Immature natural killer cell (primary cell): ENCODE measurements around the gene GIMAP4. TPM values are rescaled to one million over a fixed set of nuclear protein-coding genes. Genes with fewer than 3 reads are reported as not detected.
"Not testable (repeated sequence)": the region's sequence is repeated elsewhere in the genome, so short reads cannot be mapped to it uniquely, and the experiment has no call there.

Experiments
- DNase-seq, 3 donors: peaks; one replicate each; pipeline ENCODE4 v3.0.0; 2022; ENCODE audit warnings: mixed read lengths in 1 of 3
- H3K27ac Mint-ChIP-seq, 6 donors: one replicate each; pipeline ENCODE4 v1.8.0; 2020; ENCODE audit warnings: mixed read lengths in 6 of 6, mild to moderate bottlenecking in 5 of 6, inconsistent platforms in 4 of 6, moderate library complexity in 3 of 6
- H3K27me3 Mint-ChIP-seq, 3 donors: one replicate each; pipeline ENCODE4 v1.8.0; 2020 to 2021; ENCODE audit warnings: low read depth in 3 of 3, mild to moderate bottlenecking in 3 of 3, mixed read lengths in 3 of 3, moderate library complexity in 3 of 3, inconsistent platforms in 1 of 3
- H3K36me3 Mint-ChIP-seq, 3 donors: one replicate each; pipeline ENCODE4 v1.8.0; 2020; ENCODE audit warnings: mixed read lengths in 3 of 3, inconsistent platforms in 2 of 3, mild to moderate bottlenecking in 2 of 3
- H3K4me1 Mint-ChIP-seq, 2 donors: one replicate each; pipeline ENCODE4 v1.8.0; 2020; ENCODE audit warnings: inconsistent platforms in 2 of 2, mild to moderate bottlenecking in 2 of 2, mixed read lengths in 2 of 2, moderate library complexity in 1 of 2
- H3K4me3 Mint-ChIP-seq, 5 donors: one replicate each; pipeline ENCODE4 v1.8.0; 2020; ENCODE audit warnings: mild to moderate bottlenecking in 5 of 5, mixed read lengths in 5 of 5, inconsistent platforms in 3 of 5, moderate library complexity in 3 of 5
- H3K9me3 Mint-ChIP-seq, 6 donors: one replicate each; pipeline ENCODE4 v1.8.0; 2020; ENCODE audit warnings: mild to moderate bottlenecking in 6 of 6, mixed read lengths in 6 of 6, inconsistent platforms in 4 of 6, moderate library complexity in 3 of 6
- polyA plus RNA-seq, 3 donors: library from polyadenylated mRNA; unstranded; fragments of 300-500 nt; fragmentation: Illumina TruSeq; gene quantifications; one replicate each; pipeline ENCODE4 v1.2.3, GENCODE V29; 2021

The GIMAP4 gene
- 100 to 1,000 TPM; 158 to 420 (median 392) TPM for polyA plus RNA-seq

GRCh38 chr7:150567169-150567568 is at the start of gene GIMAP4:
GIMAP4 (plus strand) TSS chr7:150567390; CDS start chr7:150569902, 2,512 bp downstream.
- Mint-ChIP-seq H3K4me3 (peak within 1 kb of the TSS; percentile 96 to 99 (median 98)), H3K27me3 (peaks cover 3 to 8% (median 7%) of the 10 kb centered on the region in 3 donors), H3K36me3 (peaks cover 37 to 58% (median 45%) of the 10 kb centered on the region in 3 donors), H3K9me3 (peaks cover 10 to 66% (median 47%) of the 10 kb centered on the region in 6 donors), H3K27ac (peak within 1 kb of the TSS; percentile 88 to 98 (median 94)), H3K4me1 (peaks cover 76 to 92% of the 10 kb centered on the region in 2 donors)
- peak in 1 of 3 donors; percentile 36 for DNase-seq

- peaks cover 64 to 72% (median 71%) of the 10 kb centered on the region in 3 donors for H3K36me3 Mint-ChIP-seq
- peaks cover 32 to 60% of the 10 kb centered on the region in 2 donors for H3K4me1 Mint-ChIP-seq
- DNase-seq: no peak
- H3K9me3 Mint-ChIP-seq: peaks cover 7 to 39% (median 35%) of the 10 kb centered on the region in 6 donors
- H3K4me3 Mint-ChIP-seq: peak overlapping the region; percentile 99 to 100 (median 100)
- H3K27ac Mint-ChIP-seq: peak overlapping the region; percentile 91 to 98 (median 94)
- H3K27me3 Mint-ChIP-seq: peaks cover 4 to 9% (median 5%) of the 10 kb centered on the region in 3 donors
These were observed 47.9 kb upstream of the GIMAP4 start for GRCh38 chr7:150519310-150519709.

GRCh38 chr7:150520145-150520544 is 47.0 kb upstream of the GIMAP4 start:
- peak in 1 of 3 donors; percentile 7 for DNase-seq
- Mint-ChIP-seq H3K27ac (peak overlapping the region; percentile 86 to 97 (median 94)), H3K4me3 (peak overlapping the region; percentile 99 to 100 (median 100)), H3K4me1 (peaks cover 32 to 65% of the 10 kb centered on the region in 2 donors), H3K36me3 (peaks cover 64 to 77% (median 77%) of the 10 kb centered on the region in 3 donors), H3K27me3 (peaks cover 4 to 6% (median 5%) of the 10 kb centered on the region in 3 donors), H3K9me3 (peaks cover 11 to 48% (median 42%) of the 10 kb centered on the region in 6 donors)

DNA sequence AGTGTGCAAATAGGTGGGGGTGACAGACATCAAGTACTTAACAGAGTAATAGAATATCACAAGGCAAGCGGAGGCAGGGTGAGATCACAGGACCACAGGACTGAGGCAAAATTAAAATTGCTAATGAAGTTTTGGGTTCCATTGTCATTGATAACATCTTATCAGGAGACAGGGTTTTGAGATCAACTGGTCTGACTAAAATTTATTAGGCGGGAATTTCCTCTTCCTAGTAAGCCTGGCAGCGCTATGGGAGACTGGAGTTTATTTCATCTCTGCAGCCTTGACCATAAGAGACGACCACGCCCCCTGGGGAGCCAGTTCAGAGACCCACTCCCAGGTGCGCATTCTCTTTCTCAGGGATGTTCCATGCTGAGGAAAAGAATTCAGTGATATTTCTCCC is 44.3 kb upstream of the GIMAP4 start:
- Mint-ChIP-seq H3K9me3 (peaks cover 24 to 70% (median 63%) of the 10 kb centered on the region in 6 donors), H3K27ac (peak overlapping the region in 5 of 6 donors; percentile 33 to 68 (median 61)), H3K36me3 (peaks cover 67 to 87% (median 84%) of the 10 kb centered on the region in 3 donors), H3K4me3 (peak overlapping the region in 4 of 5 donors; percentile 11 to 49 (median 28)), H3K4me1 (peaks cover 32 to 85% of the 10 kb centered on the region in 2 donors)
- not testable (repeated sequence) for H3K27me3 Mint-ChIP-seq, DNase-seq

DNA sequence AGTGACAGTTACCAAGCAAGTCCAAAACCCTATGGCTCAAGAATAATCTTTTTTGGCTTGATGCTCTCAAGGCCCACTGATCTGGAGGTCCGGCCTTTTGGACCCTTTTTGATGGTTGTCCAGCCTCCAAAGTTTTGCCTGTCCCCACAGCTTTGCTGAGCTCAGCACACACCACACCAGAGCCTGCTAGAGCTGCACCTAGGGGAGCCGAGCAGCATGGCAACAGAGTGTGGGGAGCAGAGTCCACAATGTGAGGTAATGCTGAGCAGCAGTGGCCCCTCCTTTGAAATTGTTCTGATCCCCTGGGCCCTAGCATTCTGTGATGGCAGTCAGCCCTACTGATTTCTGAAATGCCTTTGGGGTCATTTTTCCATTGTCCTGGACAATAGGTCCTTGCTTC is 43.2 kb upstream of the GIMAP4 start:
- peak overlapping the region in 5 of 6 donors; percentile 13 to 85 (median 42) for H3K27ac Mint-ChIP-seq
- peaks cover 32 to 81% of the 10 kb centered on the region in 2 donors for H3K4me1 Mint-ChIP-seq
- no peak overlapping the region for H3K4me3 Mint-ChIP-seq
- H3K9me3 Mint-ChIP-seq: peaks cover 28 to 81% (median 74%) of the 10 kb centered on the region in 6 donors
- H3K27me3 Mint-ChIP-seq: peaks cover 4 to 7% (median 6%) of the 10 kb centered on the region in 3 donors
- H3K36me3 Mint-ChIP-seq: peaks cover 63 to 87% (median 84%) of the 10 kb centered on the region in 3 donors
- no peak for DNase-seq

DNA sequence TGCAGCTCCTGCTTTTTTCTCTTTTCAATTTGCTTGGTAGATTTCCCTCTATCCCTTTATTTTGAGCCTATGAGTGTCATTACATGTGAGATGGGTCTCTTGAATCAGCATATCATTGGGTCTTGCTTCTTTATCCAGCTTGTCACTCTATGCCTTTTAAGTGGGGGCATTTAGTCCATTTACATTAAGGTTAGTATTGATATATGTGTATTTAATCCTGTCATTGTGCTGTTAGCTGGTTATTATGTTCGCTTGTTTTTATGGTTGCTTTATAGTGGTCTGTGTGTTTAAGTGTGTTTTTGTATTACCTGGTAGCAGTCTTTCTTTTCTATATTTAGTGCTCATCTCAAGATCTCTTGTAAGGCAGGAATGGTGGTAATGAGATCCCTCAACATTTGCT is 35.5 kb upstream of the GIMAP4 start:
- Mint-ChIP-seq H3K27me3 (peaks cover 0 to 7% (median 3%) of the 10 kb centered on the region in 3 donors), H3K4me3 (no peak overlapping the region), H3K27ac (no peak overlapping the region), H3K9me3 (peaks cover 23 to 70% (median 61%) of the 10 kb centered on the region in 6 donors), H3K36me3 (peaks cover 41 to 49% (median 48%) of the 10 kb centered on the region in 3 donors), H3K4me1 (peaks cover 9 to 26% of the 10 kb centered on the region in 2 donors)
- DNase-seq: no peak

DNA sequence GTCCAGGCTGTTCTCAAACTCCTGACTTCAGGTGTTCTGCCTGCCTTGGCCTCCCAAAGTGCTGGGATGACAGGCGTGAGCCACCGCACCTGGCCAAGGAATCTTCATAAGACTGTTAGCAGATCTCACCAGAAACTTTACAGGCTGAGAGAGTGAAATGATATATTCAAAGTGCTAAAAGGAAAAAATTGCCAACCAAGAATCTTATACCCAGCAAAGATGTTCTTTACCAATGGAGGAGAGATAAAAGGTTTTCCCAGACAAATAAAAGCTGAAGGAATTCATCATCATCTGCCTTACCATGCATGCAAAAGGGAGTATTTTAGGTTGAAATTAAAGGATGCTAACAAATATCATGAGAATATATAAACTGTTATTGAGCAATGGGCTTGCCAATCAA is 28.9 kb upstream of the GIMAP4 start:
- Mint-ChIP-seq H3K27ac (no peak overlapping the region), H3K9me3 (peaks cover 23 to 70% (median 47%) of the 10 kb centered on the region in 6 donors), H3K27me3 (peaks cover 0 to 5% (median 0%) of the 10 kb centered on the region in 3 donors), H3K4me1 (peaks cover 3 to 15% of the 10 kb centered on the region in 2 donors), H3K4me3 (no peak overlapping the region), H3K36me3 (peaks cover 41 to 49% (median 46%) of the 10 kb centered on the region in 3 donors)
- DNase-seq: no peak

DNA sequence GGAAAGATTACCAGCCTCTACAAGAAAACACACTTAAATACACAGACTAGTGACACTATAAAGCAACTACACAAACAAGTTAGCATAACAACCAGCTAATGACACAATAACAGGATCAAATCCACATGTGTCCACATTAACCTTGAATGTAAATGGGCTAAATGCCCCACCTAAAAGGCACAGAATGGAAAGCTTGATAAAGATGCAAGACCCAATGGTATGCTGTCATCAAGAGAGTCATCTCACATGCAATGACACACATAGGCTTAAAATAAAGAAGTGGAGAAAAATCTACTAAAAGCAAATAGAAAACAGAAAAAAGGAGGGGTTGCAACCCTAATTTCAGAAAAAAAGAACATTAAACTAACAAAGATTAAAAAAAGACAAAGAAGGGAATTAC is 14.0 kb upstream of the GIMAP4 start:
- peaks cover 66 to 70% of the 10 kb centered on the region in 2 donors for H3K4me1 Mint-ChIP-seq
- peaks cover 37 to 53% (median 52%) of the 10 kb centered on the region in 3 donors for H3K36me3 Mint-ChIP-seq
- no peak for DNase-seq
- peak overlapping the region in 5 of 6 donors; percentile 39 to 94 (median 91) for H3K27ac Mint-ChIP-seq
- peaks cover 0 to 7% (median 4%) of the 10 kb centered on the region in 3 donors for H3K27me3 Mint-ChIP-seq
- H3K4me3 Mint-ChIP-seq: peak overlapping the region in 2 of 5 donors; percentile 14 to 50
- H3K9me3 Mint-ChIP-seq: peaks cover 18 to 74% (median 62%) of the 10 kb centered on the region in 6 donors

- Mint-ChIP-seq H3K4me1 (peaks cover 75 to 88% of the 10 kb centered on the region in 2 donors), H3K4me3 (peak overlapping the region; percentile 65 to 94 (median 80)), H3K9me3 (peaks cover 33 to 86% (median 78%) of the 10 kb centered on the region in 6 donors), H3K27ac (peak overlapping the region; percentile 93 to 98 (median 94)), H3K36me3 (peaks cover 47 to 66% (median 47%) of the 10 kb centered on the region in 3 donors), H3K27me3 (peaks cover 4 to 19% (median 6%) of the 10 kb centered on the region in 3 donors)
- DNase-seq: peak; percentile 64 to 77 (median 73)
These were observed 10.6 kb upstream of the GIMAP4 start for GRCh38 chr7:150556521-150557138.

DNA sequence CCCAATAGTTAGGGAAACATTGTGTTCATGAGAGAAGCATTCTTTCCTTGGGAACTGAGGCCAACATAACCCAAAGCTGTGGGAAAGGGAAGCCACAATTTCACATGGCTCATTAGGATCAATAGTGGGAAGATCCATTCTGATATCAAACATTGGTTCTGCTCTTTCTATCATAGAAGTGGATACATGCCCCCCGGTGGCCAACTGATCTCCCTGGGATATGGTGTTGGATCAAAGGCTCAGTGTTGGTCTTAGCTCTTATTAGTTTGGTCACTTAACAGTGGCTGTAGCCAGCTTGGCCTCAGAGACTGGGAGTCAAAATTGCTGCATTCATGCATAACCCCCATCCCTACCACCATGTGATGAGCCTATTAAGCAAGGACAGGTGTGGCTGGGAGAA is 6.7 kb upstream of the GIMAP4 start:
- peaks cover 4 to 16% (median 12%) of the 10 kb centered on the region in 3 donors for H3K27me3 Mint-ChIP-seq
- peak overlapping the region in 1 of 6 donors; percentile 30 for H3K27ac Mint-ChIP-seq
- peaks cover 67 to 88% of the 10 kb centered on the region in 2 donors for H3K4me1 Mint-ChIP-seq
- peak overlapping the region in 2 of 5 donors; percentile 20 to 25 for H3K4me3 Mint-ChIP-seq
- peaks cover 19 to 51% (median 27%) of the 10 kb centered on the region in 3 donors for H3K36me3 Mint-ChIP-seq
- DNase-seq: no peak
- peaks cover 27 to 76% (median 60%) of the 10 kb centered on the region in 6 donors for H3K9me3 Mint-ChIP-seq

GRCh38 chr7:150562919-150563318 is 4.3 kb upstream of the GIMAP4 start:
- H3K4me3 Mint-ChIP-seq: peak overlapping the region in 3 of 5 donors; percentile 33 to 80 (median 74)
- H3K36me3 Mint-ChIP-seq: peaks cover 23 to 46% (median 27%) of the 10 kb centered on the region in 3 donors
- peak overlapping the region; percentile 69 to 90 (median 82) for H3K27ac Mint-ChIP-seq
- H3K9me3 Mint-ChIP-seq: peaks cover 22 to 69% (median 47%) of the 10 kb centered on the region in 6 donors
- H3K4me1 Mint-ChIP-seq: peaks cover 62 to 91% of the 10 kb centered on the region in 2 donors
- DNase-seq: no peak
- H3K27me3 Mint-ChIP-seq: peaks cover 4 to 12% (median 12%) of the 10 kb centered on the region in 3 donors

- DNase-seq: peak; percentile 62 to 71 (median 65)
- H3K4me1 Mint-ChIP-seq: peaks cover 59 to 86% of the 10 kb centered on the region in 2 donors
- H3K36me3 Mint-ChIP-seq: peaks cover 25 to 48% (median 27%) of the 10 kb centered on the region in 3 donors
- peak overlapping the region; percentile 33 to 80 (median 68) for H3K4me3 Mint-ChIP-seq
- H3K27me3 Mint-ChIP-seq: peaks cover 4 to 12% (median 12%) of the 10 kb centered on the region in 3 donors
- H3K9me3 Mint-ChIP-seq: peaks cover 16 to 64% (median 43%) of the 10 kb centered on the region in 6 donors
- peak overlapping the region; percentile 69 to 90 (median 82) for H3K27ac Mint-ChIP-seq
These were observed 3.2 kb upstream of the GIMAP4 start for GRCh38 chr7:150564006-150564405.

DNA sequence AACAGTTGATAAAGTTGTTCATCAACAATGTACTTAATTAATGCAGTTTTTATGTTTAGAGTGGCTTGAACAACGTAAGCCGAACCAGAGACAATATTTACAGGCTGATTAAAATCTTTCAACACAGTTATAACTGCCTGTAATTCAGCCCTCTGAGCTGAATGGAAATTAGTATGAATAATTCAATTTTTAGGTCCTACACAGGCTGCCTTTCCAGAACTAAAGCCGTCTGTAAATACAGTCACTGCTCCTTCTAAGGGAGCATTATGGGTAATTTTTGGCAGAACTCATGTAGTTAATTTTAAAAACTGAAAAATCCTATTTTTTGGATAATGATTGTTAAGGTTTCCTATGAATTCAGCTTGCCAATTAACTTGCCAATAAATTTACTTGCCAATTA is 2.6 kb upstream of the GIMAP4 start:
- peaks cover 31 to 54% (median 32%) of the 10 kb centered on the region in 3 donors for H3K36me3 Mint-ChIP-seq
- peak overlapping the region; percentile 69 to 90 (median 82) for H3K27ac Mint-ChIP-seq
- H3K4me3 Mint-ChIP-seq: peak overlapping the region; percentile 33 to 80 (median 68)
- DNase-seq: no peak
- H3K27me3 Mint-ChIP-seq: peaks cover 9 to 13% (median 12%) of the 10 kb centered on the region in 3 donors
- peaks cover 65 to 92% of the 10 kb centered on the region in 2 donors for H3K4me1 Mint-ChIP-seq
- H3K9me3 Mint-ChIP-seq: peaks cover 16 to 64% (median 45%) of the 10 kb centered on the region in 6 donors
